HepG2 (cell line): ENCODE data around the gene RSBN1L. TPM values are rescaled to one million over a fixed set of nuclear protein-coding genes. Genes with fewer than 3 reads are reported as not detected.
A peak's percentile ranks its signal among the peaks of the same experiment; 100 is the strongest.

Source experiments
- ATAC-seq: fragments of 200-7000 bp; cut with Tn5 transposase; 3 replicates; pipeline ENCODE4 v1.9.1; 2020; ENCODE audit warnings: mild to moderate bottlenecking, moderate library complexity
- BruUV-seq: library from RNA; stranded (reverse); fragments of 400-500 nt; replicated peaks from 2 replicates; lab custom pipeline; 2021; lab: Mats Ljungman, UMichigan
- CTCF ChIA-PET: fragments of 300-600 bp; formaldehyde crosslinking; extraction: SDS; loops from one replicate; lab custom pipeline; 2021; ENCODE audit warnings: low total read pairs, inconsistent platforms, low intra/inter-chr PET ratio; lab: Yijun Ruan, JAX
- POLR2A ChIA-PET: fragments of 350-600 bp; sonication (Branson Sonifier 250); formaldehyde crosslinking; loops from one replicate; lab custom pipeline; 2020; ENCODE audit warnings: antibody characterized with exemption, inconsistent platforms; lab: Yijun Ruan, JAX
- DNase-seq: peaks from one replicate; pipeline ENCODE4 v3.0.0-alpha.2; 2015; ENCODE audit warnings: low spot score
- FAIRE-seq: peaks from 3 replicates; lab custom pipeline; 2011; peaks lifted over from hg19 to GRCh38; lab: Jason Lieb, UNC
- H2AFZ ChIP-seq: one replicate; pipeline ENCODE4 v1.6.1; 2011; ENCODE audit warnings: low read length, inconsistent platforms
- H3K27ac ChIP-seq: fragments of 300-600 bp; 3 replicates; pipeline ENCODE4 v1.8.0; 2011; ENCODE audit warnings: mixed run types, mild to moderate bottlenecking, mixed read lengths, low read length, inconsistent platforms; ENCODE audit not compliant: insufficient read depth; ENCODE audit errors: extremely low read length
- H3K27me3 ChIP-seq, 2 experiments: fragments of 200-600 bp in 1 of 2; 2 replicates in 1 of 2; 3 replicates in 1 of 2; pipeline versions ENCODE4 v1.6.0 to v1.8.0; 2011; ENCODE audit warnings: low read length in 2 of 2, mild to moderate bottlenecking in 2 of 2, moderate library complexity in 2 of 2, inconsistent platforms in 1 of 2; ENCODE audit not compliant: insufficient read depth in 2 of 2, control insufficient read depth in 1 of 2
- H3K36me3 ChIP-seq, 2 experiments: fragments of 200-600 bp in 1 of 2; replicated peaks in 1 of 2; 2 replicates in 1 of 2; 3 replicates in 1 of 2; pipeline versions ENCODE4 v1.5.1 to v1.8.0; 2011; ENCODE audit warnings: low read length in 2 of 2, inconsistent platforms in 1 of 2; ENCODE audit not compliant: insufficient read depth in 2 of 2, control insufficient read depth in 1 of 2
- H3K4me1 ChIP-seq: 2 replicates; pipeline ENCODE4 v1.5.1; 2012; ENCODE audit warnings: low read length, inconsistent platforms; ENCODE audit not compliant: insufficient read depth
- H3K4me2 ChIP-seq: 2 replicates; pipeline ENCODE4 v1.6.0; 2011; ENCODE audit warnings: low read depth, low read length, inconsistent platforms
- H3K4me3 ChIP-seq, 3 experiments: fragments of 200-600 bp in 1 of 3; sonication (generic), shearing (Covaris generic) in 1 of 3; replicated peaks in 1 of 3; 2 replicates each; pipeline ENCODE4 v1.5.1; 2011 to 2016; ENCODE audit warnings: low read length in 3 of 3, inconsistent platforms in 2 of 3, low read depth in 2 of 3, mild to moderate bottlenecking in 2 of 3, control low read depth in 1 of 3, mixed read lengths in 1 of 3; ENCODE audit not compliant: insufficient read depth in 1 of 3
- H3K79me2 ChIP-seq: one replicate; pipeline ENCODE4 v1.6.1; 2011; ENCODE audit warnings: low read length, inconsistent platforms; ENCODE audit not compliant: insufficient read depth
- H3K9ac ChIP-seq: 2 replicates; pipeline ENCODE4 v1.6.0; 2011; ENCODE audit warnings: mild to moderate bottlenecking, low read depth, low read length, inconsistent platforms; ENCODE audit not compliant: insufficient read depth
- H3K9me3 ChIP-seq: 2 replicates; pipeline ENCODE4 v1.5.1; 2012; ENCODE audit warnings: mild to moderate bottlenecking, low read length
- H4K20me1 ChIP-seq: 2 replicates; pipeline ENCODE4 v1.6.0; 2011; ENCODE audit warnings: inconsistent platforms, mild to moderate bottlenecking, low read length, moderate library complexity; ENCODE audit not compliant: insufficient read depth
- CEBPB ChIP-seq: IDR thresholded peaks from 2 replicates; pipeline ENCODE4 v1.6.1; 2011; ENCODE audit warnings: low read depth, low read length, improper control_type of control experiment, borderline replicate concordance
- CENPT ChIP-seq: sonication (generic); formaldehyde crosslinking; IDR thresholded peaks from 2 replicates; pipeline ENCODE4 v1.8.0; 2022; ENCODE audit warnings: low read depth, mild to moderate bottlenecking, moderate library complexity, missing genetic modification reagents
- WGBS: methylation state at CpG from one replicate; pipeline ENCODE4 v1.1.6; 2017; ENCODE audit warnings: low lambda C conversion rate; 5-methylcytosine and 5-hydroxymethylcytosine counted together
- in situ Hi-C: cut with HindIII; loops from 2 replicates; pipeline ENCODE4 v1.10.0; 2017; ENCODE audit warnings: low pct_unique_long_range_greater_than_20kb; ENCODE audit not compliant: extremely low pct_ligation_motif_present
- intact Hi-C: fragments of 100-400 bp; cut with micrococcal nuclease; formaldehyde crosslinking; loops from one replicate; pipeline ENCODE4 v1.10.0; 2022; ENCODE audit not compliant: unreplicated experiment
- polyA plus RNA-seq, 8 experiments: library from polyadenylated mRNA; depleted of rRNA in 3 of 8; stranded (reverse) in 7 of 8; unstranded in 1 of 8; fragments of >200 nt; fragmentation: Illumina TruSeq in 4 of 8; extraction: Trizol in 4 of 8; gene quantifications; 2 replicates each; pipeline versions ENCODE4 v1.2.1 to v1.2.3, GENCODE V29; 2011 to 2016; ENCODE audit warnings: low read depth in 4 of 8, missing spikeins in 1 of 8, mixed read lengths in 1 of 8; ENCODE audit not compliant: insufficient read depth in 1 of 8
- total RNA-seq, 5 experiments: library from RNA; depleted of rRNA; stranded (reverse); fragments of >200 nt; fragmentation: Illumina TruSeq; extraction: Trizol; gene quantifications; 2 replicates each; pipeline ENCODE4 v1.2.3, GENCODE V29; 2016; ENCODE audit warnings: low read depth in 1 of 5
- TF ChIP-seq, protein P1 (sequence below): IDR thresholded peaks from 2 replicates; pipeline ENCODE4 v1.4.0; 2020; ENCODE audit warnings: mild to moderate bottlenecking, missing genetic modification reagents

The RSBN1L gene
- total and polyA plus RNA-seq, 2 of the 13 experiments (the other 11 are each of a cell fraction or from before 2014, with no cell fraction given) = 7.7 to 21.3 TPM

DNA sequence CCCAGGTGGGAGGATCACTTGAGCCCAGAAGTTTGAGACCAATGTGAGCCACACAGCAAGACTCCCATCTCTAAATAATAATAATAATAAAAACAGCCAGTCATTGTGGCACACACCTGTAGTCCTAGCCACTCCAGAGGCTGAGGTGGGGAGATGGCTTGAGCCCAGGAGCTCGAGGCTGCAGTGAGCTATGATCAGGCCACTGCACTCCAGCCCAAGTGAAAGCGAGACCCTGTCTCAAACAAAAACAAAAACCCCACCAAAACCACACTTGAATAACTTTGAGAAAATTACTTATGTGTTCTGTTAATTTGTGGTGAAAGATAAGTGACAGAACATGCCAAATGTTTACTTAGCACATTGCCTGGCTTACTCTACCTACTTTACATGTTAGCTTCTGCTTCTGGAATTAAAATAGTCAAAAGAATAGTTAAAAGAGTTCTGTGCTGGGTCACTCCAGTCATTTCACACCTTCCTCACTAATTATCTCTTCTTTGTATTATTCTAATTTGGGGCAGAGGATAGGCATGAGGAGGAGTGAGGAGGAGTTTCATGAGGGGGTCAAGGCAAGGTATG is 92.2 kb downstream of the RSBN1L start (continued):
- TF ChIP-seq CENPT (CRISPR knock-in tag) = no peak
- TF ChIP-seq, all 625 proteins: peak for 0

DNA sequence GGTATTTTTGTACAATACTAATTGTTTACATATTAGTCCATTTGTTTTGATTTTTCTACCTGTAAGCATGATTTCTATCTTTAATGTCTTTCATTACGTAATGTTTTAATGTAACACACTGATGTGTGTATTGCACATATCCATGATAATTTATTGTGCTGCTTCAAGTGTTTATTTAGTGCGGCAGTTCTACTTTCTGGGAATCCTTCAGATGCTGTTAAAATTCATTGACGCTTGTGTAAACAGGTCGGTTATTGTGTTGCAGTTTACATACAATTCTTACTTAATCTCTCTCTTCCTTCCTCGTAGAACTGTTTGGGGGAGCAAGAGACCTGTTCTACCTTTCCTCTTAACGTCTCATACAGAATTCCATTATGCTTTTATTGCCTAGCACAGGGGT is 95.1 kb downstream of the RSBN1L start:
- no TSS peak for BruUV-seq
- DNase-seq (no peak), FAIRE-seq (no peak), ATAC-seq (no peak)
- POLR2A ChIA-PET = no interaction called here
- H2AFZ ChIP-seq = no peak overlapping the region
- intact Hi-C loops = no loop called here
- H3K4me2 ChIP-seq = no peak overlapping the region
- TF ChIP-seq, protein P1, sequence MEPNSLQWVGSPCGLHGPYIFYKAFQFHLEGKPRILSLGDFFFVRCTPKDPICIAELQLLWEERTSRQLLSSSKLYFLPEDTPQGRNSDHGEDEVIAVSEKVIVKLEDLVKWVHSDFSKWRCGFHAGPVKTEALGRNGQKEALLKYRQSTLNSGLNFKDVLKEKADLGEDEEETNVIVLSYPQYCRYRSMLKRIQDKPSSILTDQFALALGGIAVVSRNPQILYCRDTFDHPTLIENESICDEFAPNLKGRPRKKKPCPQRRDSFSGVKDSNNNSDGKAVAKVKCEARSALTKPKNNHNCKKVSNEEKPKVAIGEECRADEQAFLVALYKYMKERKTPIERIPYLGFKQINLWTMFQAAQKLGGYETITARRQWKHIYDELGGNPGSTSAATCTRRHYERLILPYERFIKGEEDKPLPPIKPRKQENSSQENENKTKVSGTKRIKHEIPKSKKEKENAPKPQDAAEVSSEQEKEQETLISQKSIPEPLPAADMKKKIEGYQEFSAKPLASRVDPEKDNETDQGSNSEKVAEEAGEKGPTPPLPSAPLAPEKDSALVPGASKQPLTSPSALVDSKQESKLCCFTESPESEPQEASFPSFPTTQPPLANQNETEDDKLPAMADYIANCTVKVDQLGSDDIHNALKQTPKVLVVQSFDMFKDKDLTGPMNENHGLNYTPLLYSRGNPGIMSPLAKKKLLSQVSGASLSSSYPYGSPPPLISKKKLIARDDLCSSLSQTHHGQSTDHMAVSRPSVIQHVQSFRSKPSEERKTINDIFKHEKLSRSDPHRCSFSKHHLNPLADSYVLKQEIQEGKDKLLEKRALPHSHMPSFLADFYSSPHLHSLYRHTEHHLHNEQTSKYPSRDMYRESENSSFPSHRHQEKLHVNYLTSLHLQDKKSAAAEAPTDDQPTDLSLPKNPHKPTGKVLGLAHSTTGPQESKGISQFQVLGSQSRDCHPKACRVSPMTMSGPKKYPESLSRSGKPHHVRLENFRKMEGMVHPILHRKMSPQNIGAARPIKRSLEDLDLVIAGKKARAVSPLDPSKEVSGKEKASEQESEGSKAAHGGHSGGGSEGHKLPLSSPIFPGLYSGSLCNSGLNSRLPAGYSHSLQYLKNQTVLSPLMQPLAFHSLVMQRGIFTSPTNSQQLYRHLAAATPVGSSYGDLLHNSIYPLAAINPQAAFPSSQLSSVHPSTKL = no peak
- TF ChIP-seq CEBPB = 0 out of 2 replicates have a peak, but pooled peaks have one; percentile 23
- H3K4me1 ChIP-seq = peaks cover 5% of the 10 kb centered on the region
- 92% methylated on average over 6 of the region's 6 CpGs for WGBS
- H4K20me1 ChIP-seq = no peaks in the 10 kb centered on the region
- H3K36me3 ChIP-seq = peaks cover 0 to 6% of the 10 kb centered on the region in 2 experiments; a peak in 3 of 5 replicates
- no peaks in the 10 kb centered on the region; the same call in 1 of the 2 replicates for H3K9me3 ChIP-seq
- CTCF ChIA-PET = no interaction called here
- peaks cover 10% of the 10 kb centered on the region for H3K79me2 ChIP-seq
- H3K27me3 ChIP-seq = no peaks in the 10 kb centered on the region
- no peak overlapping the region for H3K27ac ChIP-seq
- no peak overlapping the region for H3K4me3 ChIP-seq
- no peak overlapping the region for H3K9ac ChIP-seq
- in situ Hi-C loops = no loop called here
